Neural cell (in vitro differentiated cells): ENCODE measurements around the gene CXXC4. TPM values are rescaled to one million over a fixed set of nuclear protein-coding genes. Genes with fewer than 3 reads are reported as not detected.
A peak's percentile ranks its signal among the peaks of the same experiment; 100 is the strongest.

Source experiments
- H2AFZ ChIP-seq: fragments of 200-600, 300-800 bp; sonication (generic), shearing (Covaris generic); 2 replicates; pipeline ENCODE4 v1.6.0; 2014; ENCODE audit warnings: low read depth, mild to moderate bottlenecking, antibody characterized with exemption, low read length, moderate library complexity
- H3F3A ChIP-seq: fragments of 200-600 bp; shearing (Covaris generic); 2 replicates; pipeline ENCODE4 v1.6.1; 2016; ENCODE audit warnings: mild to moderate bottlenecking, moderate library complexity, mixed read lengths, antibody characterized with exemption, low read length; ENCODE audit not compliant: insufficient read depth, poor library complexity, severe bottlenecking
- H3K27ac ChIP-seq: fragments of 200-600, 300-800 bp; sonication (generic), shearing (Covaris generic); 2 replicates; pipeline ENCODE4 v1.5.1; 2014; ENCODE audit warnings: mild to moderate bottlenecking, low read length, moderate library complexity
- H3K27me3 ChIP-seq: fragments of 300-800, 200-600 bp; sonication (generic), shearing (Covaris generic); 2 replicates; pipeline ENCODE4 v1.6.0; 2014; ENCODE audit warnings: mild to moderate bottlenecking, low read depth, low read length, moderate library complexity; ENCODE audit not compliant: insufficient read depth
- H3K36me3 ChIP-seq: fragments of 300-800, 200-600 bp; sonication (generic), shearing (Covaris generic); 2 replicates; pipeline ENCODE4 v1.5.1; 2014; ENCODE audit warnings: mild to moderate bottlenecking, antibody characterized with exemption, low read length, moderate library complexity; ENCODE audit not compliant: insufficient read depth
- H3K4me2 ChIP-seq: fragments of 300-800, 200-600 bp; sonication (generic), shearing (Covaris generic); 2 replicates; pipeline ENCODE4 v1.6.0; 2014; ENCODE audit warnings: mild to moderate bottlenecking, low read length
- H3K4me3 ChIP-seq: fragments of 300-800, 200-600 bp; sonication (generic), shearing (Covaris generic); 2 replicates; pipeline ENCODE4 v1.5.1; 2014; ENCODE audit warnings: mild to moderate bottlenecking, low read length, moderate library complexity
- H3K79me2 ChIP-seq: fragments of 200-600 bp; shearing (Covaris generic); replicated peaks from 2 replicates; pipeline ENCODE4 v1.6.0; 2014; ENCODE audit warnings: mild to moderate bottlenecking, low read length, moderate library complexity; ENCODE audit not compliant: insufficient read depth
- H3K9ac ChIP-seq: fragments of 300-800, 200-600 bp; sonication (generic), shearing (Covaris generic); 2 replicates; pipeline ENCODE4 v1.6.1; 2016; ENCODE audit warnings: mild to moderate bottlenecking, low read length, mixed read lengths
- H3K9me2 ChIP-seq: fragments of 200-600 bp; shearing (Covaris generic); 2 replicates; pipeline ENCODE4 v1.6.1; 2016; ENCODE audit warnings: mild to moderate bottlenecking, low read length, mixed read lengths; ENCODE audit not compliant: insufficient read depth
- H3K9me3 ChIP-seq: fragments of 200-600, 300-800 bp; sonication (generic), shearing (Covaris generic); 2 replicates; pipeline ENCODE4 v1.6.1; 2016; ENCODE audit warnings: mild to moderate bottlenecking, mixed run types, low read length, moderate library complexity, mixed read lengths
- H4K20me1 ChIP-seq: fragments of 200-600 bp; shearing (Covaris generic); 2 replicates; pipeline ENCODE4 v1.6.1; 2016; ENCODE audit warnings: mild to moderate bottlenecking, mixed run types; ENCODE audit not compliant: insufficient read depth
- EP300 ChIP-seq: fragments of 450-650 bp; conservative IDR thresholded peaks from 2 replicates; pipeline ENCODE4 v1.6.1; 2014; ENCODE audit warnings: antibody characterized with exemption, mild to moderate bottlenecking, moderate library complexity; ENCODE audit not compliant: poor library complexity, severe bottlenecking
- EZH2 ChIP-seq: fragments of 200-600, 300-800 bp; shearing (Covaris generic), sonication (generic); IDR thresholded peaks from 2 replicates; pipeline ENCODE4 v1.6.1; 2014; ENCODE audit warnings: antibody characterized with exemption, low read length, borderline replicate concordance, mild to moderate bottlenecking; ENCODE audit not compliant: insufficient read depth, poor library complexity, severe bottlenecking
- MXI1 ChIP-seq: fragments of 450-650 bp; conservative IDR thresholded peaks from 2 replicates; pipeline ENCODE4 v1.6.1; 2014; ENCODE audit warnings: antibody characterized with exemption, mild to moderate bottlenecking; ENCODE audit not compliant: poor library complexity, severe bottlenecking
- POLR2AphosphoS5 ChIP-seq: IDR thresholded peaks from 2 replicates; pipeline ENCODE4 v1.6.1; 2012
- RAD21 ChIP-seq: fragments of 450-650 bp; conservative IDR thresholded peaks from 2 replicates; pipeline ENCODE4 v1.6.1; 2014; ENCODE audit warnings: antibody characterized with exemption, mild to moderate bottlenecking, moderate library complexity
- SMC3 ChIP-seq: fragments of 450-650 bp; conservative IDR thresholded peaks from 2 replicates; pipeline ENCODE4 v1.6.1; 2014; ENCODE audit warnings: antibody characterized with exemption, mild to moderate bottlenecking, moderate library complexity; ENCODE audit not compliant: poor library complexity
- TAF1 ChIP-seq: IDR thresholded peaks from 2 replicates; pipeline ENCODE4 v1.6.1; 2012; ENCODE audit warnings: low read depth
- polyA plus RNA-seq: library from polyadenylated mRNA; depleted of rRNA; stranded (reverse); fragments of >200 nt; gene quantifications from 2 replicates; pipeline ENCODE4 v1.2.3, GENCODE V29; 2014
- TF ChIP-seq, protein P1 (sequence below): fragments of 450-650 bp; IDR thresholded peaks from 2 replicates; pipeline ENCODE4 v1.5.1; 2014; ENCODE audit warnings: antibody characterized with exemption, mild to moderate bottlenecking, moderate library complexity; ENCODE audit not compliant: poor library complexity, severe bottlenecking
- TF ChIP-seq, protein P2 (sequence below): IDR thresholded peaks from 2 replicates; pipeline ENCODE4 v1.6.1; 2012; ENCODE audit warnings: borderline replicate concordance

Gene CXXC4
- polyA plus RNA-seq, 1 donor from 2014 or later: 127 TPM

DNA sequence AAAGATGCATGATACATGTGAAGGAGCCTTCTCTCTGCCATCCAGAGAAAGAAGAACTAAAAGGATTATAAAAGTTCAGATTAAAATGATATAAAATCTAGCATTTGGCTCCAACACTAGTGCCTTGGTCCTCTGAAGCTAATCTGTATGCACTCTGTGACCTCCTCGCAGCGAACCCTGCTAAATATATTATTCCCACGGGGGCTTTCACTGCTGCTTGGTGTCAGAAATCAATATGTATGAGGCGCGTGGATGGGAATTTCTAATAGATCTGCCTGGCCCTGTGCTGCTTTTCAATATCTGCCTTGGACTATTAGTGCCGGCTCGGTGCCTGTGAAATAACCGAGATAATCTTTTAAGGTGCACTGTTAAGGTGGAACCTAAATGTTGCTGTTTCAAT is 69.7 kb downstream of the CXXC4 start:
- Histone ChIP-seq H3K27ac (peak overlapping the region; percentile 97), H3K9me2 (no peaks in the 10 kb centered on the region), H3K27me3 (no peaks in the 10 kb centered on the region), H4K20me1 (no peaks in the 10 kb centered on the region), H3K4me2 (peak overlapping the region; percentile 94), H3K4me3 (peak overlapping the region; percentile 61), H3K9me3 (no peaks in the 10 kb centered on the region), H3K36me3 (no peaks in the 10 kb centered on the region), H3K9ac (peak overlapping the region; percentile 75), H3F3A (peaks cover 15% of the 10 kb centered on the region), H3K79me2 (no peaks in the 10 kb centered on the region), H2AFZ (no peak overlapping the region)
- TF ChIP-seq TAF1 (no peak), EP300 (peak; percentile 80), MXI1 (peak; percentile 64), POLR2AphosphoS5 (peak; percentile 61), EZH2 (no peak), SMC3 (peak; percentile 36), RAD21 (peak; percentile 35)
- TF ChIP-seq, protein P1, sequence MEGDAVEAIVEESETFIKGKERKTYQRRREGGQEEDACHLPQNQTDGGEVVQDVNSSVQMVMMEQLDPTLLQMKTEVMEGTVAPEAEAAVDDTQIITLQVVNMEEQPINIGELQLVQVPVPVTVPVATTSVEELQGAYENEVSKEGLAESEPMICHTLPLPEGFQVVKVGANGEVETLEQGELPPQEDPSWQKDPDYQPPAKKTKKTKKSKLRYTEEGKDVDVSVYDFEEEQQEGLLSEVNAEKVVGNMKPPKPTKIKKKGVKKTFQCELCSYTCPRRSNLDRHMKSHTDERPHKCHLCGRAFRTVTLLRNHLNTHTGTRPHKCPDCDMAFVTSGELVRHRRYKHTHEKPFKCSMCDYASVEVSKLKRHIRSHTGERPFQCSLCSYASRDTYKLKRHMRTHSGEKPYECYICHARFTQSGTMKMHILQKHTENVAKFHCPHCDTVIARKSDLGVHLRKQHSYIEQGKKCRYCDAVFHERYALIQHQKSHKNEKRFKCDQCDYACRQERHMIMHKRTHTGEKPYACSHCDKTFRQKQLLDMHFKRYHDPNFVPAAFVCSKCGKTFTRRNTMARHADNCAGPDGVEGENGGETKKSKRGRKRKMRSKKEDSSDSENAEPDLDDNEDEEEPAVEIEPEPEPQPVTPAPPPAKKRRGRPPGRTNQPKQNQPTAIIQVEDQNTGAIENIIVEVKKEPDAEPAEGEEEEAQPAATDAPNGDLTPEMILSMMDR: no peak
- TF ChIP-seq, protein P2, sequence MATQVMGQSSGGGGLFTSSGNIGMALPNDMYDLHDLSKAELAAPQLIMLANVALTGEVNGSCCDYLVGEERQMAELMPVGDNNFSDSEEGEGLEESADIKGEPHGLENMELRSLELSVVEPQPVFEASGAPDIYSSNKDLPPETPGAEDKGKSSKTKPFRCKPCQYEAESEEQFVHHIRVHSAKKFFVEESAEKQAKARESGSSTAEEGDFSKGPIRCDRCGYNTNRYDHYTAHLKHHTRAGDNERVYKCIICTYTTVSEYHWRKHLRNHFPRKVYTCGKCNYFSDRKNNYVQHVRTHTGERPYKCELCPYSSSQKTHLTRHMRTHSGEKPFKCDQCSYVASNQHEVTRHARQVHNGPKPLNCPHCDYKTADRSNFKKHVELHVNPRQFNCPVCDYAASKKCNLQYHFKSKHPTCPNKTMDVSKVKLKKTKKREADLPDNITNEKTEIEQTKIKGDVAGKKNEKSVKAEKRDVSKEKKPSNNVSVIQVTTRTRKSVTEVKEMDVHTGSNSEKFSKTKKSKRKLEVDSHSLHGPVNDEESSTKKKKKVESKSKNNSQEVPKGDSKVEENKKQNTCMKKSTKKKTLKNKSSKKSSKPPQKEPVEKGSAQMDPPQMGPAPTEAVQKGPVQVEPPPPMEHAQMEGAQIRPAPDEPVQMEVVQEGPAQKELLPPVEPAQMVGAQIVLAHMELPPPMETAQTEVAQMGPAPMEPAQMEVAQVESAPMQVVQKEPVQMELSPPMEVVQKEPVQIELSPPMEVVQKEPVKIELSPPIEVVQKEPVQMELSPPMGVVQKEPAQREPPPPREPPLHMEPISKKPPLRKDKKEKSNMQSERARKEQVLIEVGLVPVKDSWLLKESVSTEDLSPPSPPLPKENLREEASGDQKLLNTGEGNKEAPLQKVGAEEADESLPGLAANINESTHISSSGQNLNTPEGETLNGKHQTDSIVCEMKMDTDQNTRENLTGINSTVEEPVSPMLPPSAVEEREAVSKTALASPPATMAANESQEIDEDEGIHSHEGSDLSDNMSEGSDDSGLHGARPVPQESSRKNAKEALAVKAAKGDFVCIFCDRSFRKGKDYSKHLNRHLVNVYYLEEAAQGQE: peak; percentile 26

DNA sequence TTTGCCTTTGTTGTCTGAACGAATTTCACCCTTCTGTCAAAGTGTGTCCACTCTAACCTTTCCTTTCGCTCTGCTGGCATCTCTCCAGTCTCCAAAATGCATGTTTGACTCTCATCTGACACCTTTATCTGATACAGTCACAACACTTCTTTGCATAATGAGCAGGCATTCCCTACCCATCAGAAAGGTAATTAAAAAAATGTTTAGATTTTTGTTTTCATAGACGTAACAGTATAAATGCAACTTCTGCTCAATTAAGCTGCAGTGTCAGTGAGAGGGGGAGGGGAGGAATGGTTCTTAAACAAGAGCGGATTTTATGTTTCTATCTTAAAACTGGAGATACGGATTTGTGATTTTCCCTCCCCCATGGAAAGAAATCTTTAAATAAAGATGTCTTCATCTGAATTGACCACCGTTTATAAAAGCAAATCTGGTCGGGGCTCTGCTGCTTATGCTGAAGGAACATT is 70.2 kb downstream of the CXXC4 start:
- Histone ChIP-seq H3K36me3 (no peaks in the 10 kb centered on the region), H3K9me3 (no peaks in the 10 kb centered on the region), H2AFZ (no peak overlapping the region), H3K27me3 (no peaks in the 10 kb centered on the region), H3K79me2 (no peaks in the 10 kb centered on the region), H3K9ac (peak overlapping the region; percentile 75), H4K20me1 (no peaks in the 10 kb centered on the region), H3K27ac (peak overlapping the region; percentile 97), H3K4me3 (peak overlapping the region; percentile 61), H3K9me2 (no peaks in the 10 kb centered on the region), H3K4me2 (peak overlapping the region; percentile 94), H3F3A (peaks cover 20% of the 10 kb centered on the region)
- no peak for TF ChIP-seq SMC3
- TF ChIP-seq EP300: no peak
- TF ChIP-seq POLR2AphosphoS5: peak; percentile 42
